Natural killer cell (primary cell): ENCODE measurements around the gene GZF1. TPM values are rescaled to one million over a fixed set of nuclear protein-coding genes. Genes with fewer than 3 reads are reported as not detected.
A peak's percentile ranks its signal among the peaks of the same experiment; 100 is the strongest.

Source experiments
- ATAC-seq, 3 donors: fragments of 150-1000 bp in 2 of 3; fragments of 200-7000 bp in 1 of 3; cut with Tn5 transposase; 1 replicate in 1 of 3; 2 replicates in 2 of 3; pipeline ENCODE4 v1.10.0; 2021; ENCODE audit warnings: mild to moderate bottlenecking in 2 of 3, moderate library complexity in 2 of 3
- DNase-seq, 2 donors: peaks; one replicate each; pipeline versions ENCODE4 v3.0.0 to v3.0.0-alpha.2; 2013 to 2021; ENCODE audit warnings: mixed read lengths in 1 of 2
- H3K27ac ChIP-seq: one replicate; pipeline ENCODE4 v1.5.1; 2013; ENCODE audit warnings: mild to moderate bottlenecking, low read length
- H3K27me3 ChIP-seq: one replicate; pipeline ENCODE4 v1.6.1; 2013; ENCODE audit warnings: low read length; ENCODE audit not compliant: control insufficient read depth, insufficient read depth
- H3K36me3 ChIP-seq: one replicate; pipeline ENCODE4 v1.6.1; 2013; ENCODE audit warnings: low read length; ENCODE audit not compliant: control insufficient read depth, insufficient read depth
- H3K4me1 ChIP-seq: one replicate; pipeline ENCODE4 v1.6.1; 2013; ENCODE audit warnings: low read length; ENCODE audit not compliant: control insufficient read depth, insufficient read depth
- H3K4me3 ChIP-seq: one replicate; pipeline ENCODE4 v1.5.1; 2013; ENCODE audit warnings: low read length
- H3K9me3 ChIP-seq: one replicate; pipeline ENCODE4 v1.6.1; 2013; ENCODE audit warnings: low read length; ENCODE audit not compliant: control insufficient read depth, insufficient read depth
- H3K27ac Mint-ChIP-seq, 2 donors: one replicate each; pipeline ENCODE4 v1.8.0; 2022; ENCODE audit warnings: mild to moderate bottlenecking in 2 of 2, mixed read lengths in 2 of 2, moderate library complexity in 1 of 2
- H3K27me3 Mint-ChIP-seq, 2 donors: one replicate each; pipeline ENCODE4 v1.8.0; 2022; ENCODE audit warnings: low read depth in 2 of 2, mixed read lengths in 2 of 2
- H3K36me3 Mint-ChIP-seq: one replicate; pipeline ENCODE4 v1.8.0; 2022; ENCODE audit warnings: mixed read lengths
- H3K4me1 Mint-ChIP-seq, 2 donors: one replicate each; pipeline ENCODE4 v1.8.0; 2022; ENCODE audit warnings: mixed read lengths in 2 of 2
- H3K4me3 Mint-ChIP-seq: one replicate; pipeline ENCODE4 v1.8.0; 2022; ENCODE audit warnings: mild to moderate bottlenecking, moderate library complexity, mixed read lengths
- H3K9me3 Mint-ChIP-seq, 2 donors: one replicate each; pipeline ENCODE4 v1.8.0; 2022; ENCODE audit warnings: mixed read lengths in 2 of 2
- CTCF ChIP-seq: fragments of 200-600 bp; IDR thresholded peaks from one replicate; pipeline ENCODE4 v1.8.0; 2022; ENCODE audit warnings: antibody characterized with exemption
- WGBS: methylation state at CpG from one replicate; pipeline ENCODE4 v1.1.7; 2013; ENCODE audit warnings: missing lambda C conversion rate; ENCODE audit not compliant: insufficient coverage; 5-methylcytosine and 5-hydroxymethylcytosine counted together
- intact Hi-C: fragments of 100-400 bp; cut with micrococcal nuclease; formaldehyde crosslinking; loops from one replicate; pipeline ENCODE4 v1.14.2; 2022
- total RNA-seq, 4 donors: library from RNA; stranded (reverse); fragments of 120-200 nt in 1 of 4; gene quantifications; one replicate each; pipeline versions ENCODE4 v1.2.3 to v1.2.4, GENCODE V29; 2013 to 2022

The GZF1 gene
- total RNA-seq, 3 donors from 2014 or later (not counting 1 experiment from before 2014, with no cell fraction given): 45.1 to 56.6 (median 45.9) TPM

- DNase-seq (peak; percentile 99), ATAC-seq (peak; percentile 65 to 81 (median 70))
- Histone ChIP-seq H3K9me3 (no peaks in the 10 kb centered on the region), H3K4me1 (peaks cover 27% of the 10 kb centered on the region), H3K4me3 (peak overlapping the region; percentile 56), H3K27me3 (no peaks in the 10 kb centered on the region), H3K27ac (peak overlapping the region; percentile 85), H3K36me3 (peaks cover 12% of the 10 kb centered on the region)
- H3K9me3 Mint-ChIP-seq: no peaks in the 10 kb centered on the region
- intact Hi-C loops: loop anchor here (1.0 kb wide), 2 partner anchors 8 to 63 kb away; partner anchors contain the start of genes NAPB and NXT1
- peaks cover 23 to 36% of the 10 kb centered on the region in 2 donors for H3K4me1 Mint-ChIP-seq
- peak overlapping the region; percentile 97 for H3K4me3 Mint-ChIP-seq
- under 1% methylated on average over 71 of the region's 71 CpGs for WGBS
- H3K27me3 Mint-ChIP-seq: no peaks in the 10 kb centered on the region
- no peak for TF ChIP-seq CTCF
- H3K36me3 Mint-ChIP-seq: no peaks in the 10 kb centered on the region
- peak overlapping the region; percentile 97 to 99 for H3K27ac Mint-ChIP-seq
Observed at GRCh38 chr20:23357767-23358562, 4.0 kb upstream of the GZF1 start.

- WGBS: 38% methylated on average over 6 of the region's 6 CpGs
- H3K9me3 Mint-ChIP-seq: no peaks in the 10 kb centered on the region
- no peak for ATAC-seq
- H3K4me3 Mint-ChIP-seq: peak overlapping the region; percentile 97
- Histone ChIP-seq H3K36me3 (peaks cover 12% of the 10 kb centered on the region), H3K27me3 (no peaks in the 10 kb centered on the region), H3K9me3 (no peaks in the 10 kb centered on the region), H3K27ac (peak overlapping the region; percentile 85), H3K4me3 (peak overlapping the region; percentile 13), H3K4me1 (peaks cover 33% of the 10 kb centered on the region)
- no peak for TF ChIP-seq CTCF
- peaks cover 28 to 41% of the 10 kb centered on the region in 2 donors for H3K4me1 Mint-ChIP-seq
- no peaks in the 10 kb centered on the region for H3K36me3 Mint-ChIP-seq
- DNase-seq: no peak
- no peaks in the 10 kb centered on the region for H3K27me3 Mint-ChIP-seq
- H3K27ac Mint-ChIP-seq: peak overlapping the region; percentile 97 to 99
- intact Hi-C loops: loop anchor here (1.0 kb wide), 2 partner anchors 8 to 63 kb away; partner anchors contain the start of genes NAPB and NXT1
Observed at GRCh38 chr20:23358563-23358906, 3.4 kb upstream of the GZF1 start.

GRCh38 chr20:23358923-23359593 lies 2.9 kb upstream of the GZF1 start:
- Mint-ChIP-seq H3K36me3 (no peaks in the 10 kb centered on the region), H3K27me3 (no peaks in the 10 kb centered on the region), H3K4me1 (peaks cover 32 to 42% of the 10 kb centered on the region in 2 donors), H3K27ac (peak overlapping the region; percentile 97 to 99), H3K9me3 (no peaks in the 10 kb centered on the region), H3K4me3 (peak overlapping the region; percentile 97)
- Histone ChIP-seq H3K9me3 (no peaks in the 10 kb centered on the region), H3K36me3 (peaks cover 10% of the 10 kb centered on the region), H3K27me3 (no peaks in the 10 kb centered on the region), H3K4me3 (no peak overlapping the region), H3K4me1 (peaks cover 34% of the 10 kb centered on the region), H3K27ac (peak overlapping the region; percentile 85)
- 88% methylated on average over 7 of the region's 7 CpGs for WGBS
- DNase-seq (no peak), ATAC-seq (no peak)
- no peak for TF ChIP-seq CTCF
- intact Hi-C loops: loop anchor here (1.0 kb wide), 2 partner anchors 9 to 62 kb away; partner anchors contain the start of genes NAPB and NXT1
